Measurements from ENCODE around the gene IGFBP4. TPM values are rescaled to one million over a fixed set of nuclear protein-coding genes. Genes with fewer than 3 reads are reported as not detected.

IGFBP4 gene
- total RNA-seq, 1 donor from 2014 or later: 56.7 TPM

GRCh38 chr17:40491486-40491885 lies 48.2 kb downstream of the IGFBP4 start:
- no peak for DNase-seq (ENCODE audit: low read depth, low spot score)
- Mint-ChIP-seq H3K9me3 (no peaks in the 10 kb centered on the region), H3K4me3 (no peak overlapping the region), H3K27me3 (ENCODE audit: low read depth) (no peaks in the 10 kb centered on the region), H3K36me3 (ENCODE audit: low read depth) (no peaks in the 10 kb centered on the region), H3K27ac (ENCODE audit: unreplicated experiment) (peak overlapping the region; percentile 19), H3K4me1 (peaks cover 9% of the 10 kb centered on the region)
- TF ChIP-seq CTCF (conservative IDR thresholded peaks at IDR 0.05): no peak

GRCh38 chr17:40493697-40494096 lies 50.4 kb downstream of the IGFBP4 start:
- Mint-ChIP-seq H3K9me3 (no peaks in the 10 kb centered on the region), H3K27me3 (ENCODE audit: low read depth) (no peaks in the 10 kb centered on the region), H3K27ac (ENCODE audit: unreplicated experiment) (no peak overlapping the region), H3K4me1 (peaks cover 5% of the 10 kb centered on the region), H3K4me3 (no peak overlapping the region), H3K36me3 (ENCODE audit: low read depth) (no peaks in the 10 kb centered on the region)
- DNase-seq (ENCODE audit: low read depth, low spot score): no peak
- no peak for TF ChIP-seq CTCF (conservative IDR thresholded peaks at IDR 0.05)

GRCh38 chr17:40495140-40495539 lies 51.9 kb downstream of the IGFBP4 start:
- DNase-seq (ENCODE audit: low read depth, low spot score): no peak
- no peaks in the 10 kb centered on the region for H3K27me3 Mint-ChIP-seq (ENCODE audit: low read depth)
- H3K4me1 Mint-ChIP-seq: peaks cover 12% of the 10 kb centered on the region

DNA sequence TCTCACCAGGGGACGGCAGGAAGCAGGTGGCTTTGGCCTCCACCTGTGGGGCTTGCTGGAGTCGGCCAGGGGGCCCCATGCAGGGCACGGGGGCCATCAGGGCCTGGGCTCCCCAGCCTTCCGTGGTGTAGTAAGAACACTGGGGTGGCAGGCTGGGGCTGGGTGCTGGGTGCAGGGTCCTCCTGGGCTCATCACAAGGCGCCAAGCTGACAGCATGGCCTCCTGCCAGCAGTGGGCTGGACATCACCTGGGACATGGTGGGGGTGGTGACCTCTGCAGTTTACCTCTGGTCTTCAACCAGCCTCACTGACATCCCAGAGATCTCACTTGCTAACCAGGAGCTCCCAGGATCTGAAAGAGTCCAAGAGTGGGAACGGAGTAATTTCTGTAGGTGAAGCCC lies 52.9 kb downstream of the IGFBP4 start:
- Mint-ChIP-seq H3K36me3 (ENCODE audit: low read depth) (no peaks in the 10 kb centered on the region), H3K4me1 (peaks cover 10% of the 10 kb centered on the region), H3K9me3 (no peaks in the 10 kb centered on the region), H3K4me3 (no peak overlapping the region), H3K27ac (ENCODE audit: unreplicated experiment) (no peak overlapping the region), H3K27me3 (ENCODE audit: low read depth) (no peaks in the 10 kb centered on the region)
- no peak for TF ChIP-seq CTCF (conservative IDR thresholded peaks at IDR 0.05)
- no peak for DNase-seq (ENCODE audit: low read depth, low spot score)

More at GRCh38 chr17:40495140-40495539, 51.9 kb downstream of the IGFBP4 start:
- Mint-ChIP-seq H3K9me3 (no peaks in the 10 kb centered on the region), H3K4me3 (no peak overlapping the region), H3K36me3 (ENCODE audit: low read depth) (no peaks in the 10 kb centered on the region), H3K27ac (ENCODE audit: unreplicated experiment) (no peak overlapping the region)
- no peak for TF ChIP-seq CTCF (conservative IDR thresholded peaks at IDR 0.05)

- TF ChIP-seq CTCF (conservative IDR thresholded peaks at IDR 0.05): no peak
- DNase-seq (ENCODE audit: low read depth, low spot score): no peak
- Mint-ChIP-seq H3K27ac (ENCODE audit: unreplicated experiment) (no peak overlapping the region), H3K36me3 (ENCODE audit: low read depth) (no peaks in the 10 kb centered on the region), H3K4me3 (no peak overlapping the region), H3K27me3 (ENCODE audit: low read depth) (no peaks in the 10 kb centered on the region), H3K4me1 (peaks cover 10% of the 10 kb centered on the region), H3K9me3 (no peaks in the 10 kb centered on the region)
Observed at GRCh38 chr17:40496634-40497420, 53.6 kb downstream of the IGFBP4 start.

Data from neural crest cell (in vitro differentiated cells).